Uterus (tissue), 4 donors: Measurements from ENCODE around the gene LAMTOR5. TPM values are rescaled to one million over a fixed set of nuclear protein-coding genes. Genes with fewer than 3 reads are reported as not detected.
"Not testable (repeated sequence)": the region's sequence is repeated elsewhere in the genome, so short reads cannot be mapped to it uniquely, and the experiment has no call there.

ENCODE experiments used
- DNase-seq, 2 donors: peaks; one replicate each; pipeline ENCODE4 v3.0.0-alpha.2; 2019 to 2020
- H3K27ac ChIP-seq, 2 donors: fragments of 200-600 bp; sonication (generic); 1 replicate in 1 of 2; 2 replicates in 1 of 2; pipeline ENCODE4 v1.5.1; 2016 to 2018
- H3K27me3 ChIP-seq, 2 donors: fragments of 200-600 bp; sonication (generic); one replicate each; pipeline ENCODE4 v1.5.1; 2018 to 2019; ENCODE audit warnings: control low read depth in 1 of 2
- H3K36me3 ChIP-seq, 2 donors: fragments of 200-600 bp; sonication (generic); one replicate each; pipeline ENCODE4 v1.5.1; 2019; ENCODE audit warnings: control low read depth in 1 of 2
- H3K4me1 ChIP-seq, 2 donors: fragments of 200-600 bp; sonication (generic); one replicate each; pipeline ENCODE4 v1.5.1; 2018 to 2019; ENCODE audit warnings: control low read depth in 1 of 2
- H3K4me3 ChIP-seq, 2 donors: fragments of 200-600 bp; sonication (generic); 1 replicate in 1 of 2; 2 replicates in 1 of 2; pipeline ENCODE4 v1.5.1; 2018 to 2019; ENCODE audit warnings: mild to moderate bottlenecking in 1 of 2
- H3K9me3 ChIP-seq, 2 donors: fragments of 200-600 bp; sonication (generic); one replicate each; pipeline ENCODE4 v1.5.1; 2019; ENCODE audit warnings: control low read depth in 1 of 2
- CTCF ChIP-seq, 4 experiments: fragments of 200-600 bp in 2 of 4; fragments of 450-650 bp in 2 of 4; sonication (generic) in 2 of 4; IDR thresholded peaks; one replicate each; pipeline ENCODE4 v1.5.1; 2016 to 2019; ENCODE audit warnings: antibody characterized with exemption in 4 of 4, mild to moderate bottlenecking in 2 of 4, moderate library complexity in 1 of 4
- POLR2A ChIP-seq, 2 donors: fragments of 450-650 bp; IDR thresholded peaks; one replicate each; pipeline ENCODE4 v1.6.1; 2016; ENCODE audit warnings: antibody characterized with exemption in 2 of 2, mild to moderate bottlenecking in 1 of 2, moderate library complexity in 1 of 2
- intact Hi-C: fragments of 100-400 bp; cut with DNase I; formaldehyde crosslinking; loops from one replicate; pipeline ENCODE4 v1.15.1; 2023; ENCODE audit warnings: low total_unique reads
- total RNA-seq, 4 donors: library from RNA; depleted of rRNA in 3 of 4; stranded (reverse); fragments of >200 nt in 3 of 4; gene quantifications; one replicate each; pipeline versions ENCODE4 v1.1.0 to v1.2.4, GENCODE V29; 2014 to 2023
- donor health status: DM: yes; HTN: yes; CAD: no.

LAMTOR5 gene
- total RNA-seq, 4 donors from 2014 or later: 5.4 to 117 (median 58.5) TPM

- intact Hi-C loops: no loop called here
- no peak for DNase-seq
- Histone ChIP-seq H3K4me1 (no peaks in the 10 kb centered on the region), H3K4me3 (no peak overlapping the region), H3K27me3 (no peaks in the 10 kb centered on the region), H3K36me3 (no peaks in the 10 kb centered on the region), H3K27ac (no peak overlapping the region), H3K9me3 (no peaks in the 10 kb centered on the region)
- TF ChIP-seq POLR2A (IDR thresholded peaks at IDR 0.05) (no peak), CTCF (IDR thresholded peaks at IDR 0.05) (no peak)
Observed at GRCh38 chr1:110443451-110443850, 36.0 kb upstream of the LAMTOR5 start.

GRCh38 chr1:110441888-110442287 lies 34.4 kb upstream of the LAMTOR5 start:
- TF ChIP-seq POLR2A (IDR thresholded peaks at IDR 0.05) (no peak), CTCF (IDR thresholded peaks at IDR 0.05) (no peak)
- Histone ChIP-seq H3K36me3 (no peaks in the 10 kb centered on the region), H3K4me1 (no peaks in the 10 kb centered on the region), H3K27me3 (no peaks in the 10 kb centered on the region), H3K27ac (no peak overlapping the region), H3K4me3 (no peak overlapping the region), H3K9me3 (no peaks in the 10 kb centered on the region)
- no peak for DNase-seq
- intact Hi-C loops: no loop called here

GRCh38 chr1:110440877-110441276 lies 33.4 kb upstream of the LAMTOR5 start:
- Histone ChIP-seq H3K4me1 (no peaks in the 10 kb centered on the region), H3K36me3 (no peaks in the 10 kb centered on the region), H3K4me3 (no peak overlapping the region), H3K9me3 (no peaks in the 10 kb centered on the region), H3K27me3 (no peaks in the 10 kb centered on the region), H3K27ac (no peak overlapping the region)
- TF ChIP-seq POLR2A (IDR thresholded peaks at IDR 0.05) (no peak), CTCF (IDR thresholded peaks at IDR 0.05) (no peak)
- no peak for DNase-seq
- intact Hi-C loops: no loop called here

- H3K36me3 ChIP-seq, DNase-seq, intact Hi-C loops, H3K27ac ChIP-seq, H3K9me3 ChIP-seq, H3K27me3 ChIP-seq, H3K4me3 ChIP-seq, H3K4me1 ChIP-seq: not testable (repeated sequence)
Observed at GRCh38 chr1:110439873-110440272, 32.4 kb upstream of the LAMTOR5 start.

- H3K4me3 ChIP-seq: no peak overlapping the region
- no peaks in the 10 kb centered on the region for H3K27me3 ChIP-seq
- no peak overlapping the region for H3K27ac ChIP-seq
- intact Hi-C loops: no loop called here
- TF ChIP-seq POLR2A (IDR thresholded peaks at IDR 0.05) (no peak), CTCF (IDR thresholded peaks at IDR 0.05) (no peak)
- H3K36me3 ChIP-seq: no peaks in the 10 kb centered on the region
- H3K4me1 ChIP-seq: no peaks in the 10 kb centered on the region
- DNase-seq: no peak
- no peaks in the 10 kb centered on the region for H3K9me3 ChIP-seq
Observed at GRCh38 chr1:110438893-110439292, 31.4 kb upstream of the LAMTOR5 start.

GRCh38 chr1:110437645-110438299 lies 30.3 kb upstream of the LAMTOR5 start:
- H3K4me1 ChIP-seq, DNase-seq, H3K27me3 ChIP-seq, H3K27ac ChIP-seq, H3K4me3 ChIP-seq, H3K36me3 ChIP-seq, H3K9me3 ChIP-seq: not testable (repeated sequence)
- intact Hi-C loops: loop anchor here (2.0 kb wide), 1 partner anchor 57 kb away; no protein-coding TSS in a partner anchor
